GM10847 (cell line): Measurements from ENCODE around the gene SOCS1.

Source experiments
- POLR2A ChIP-seq: IDR thresholded peaks from 2 replicates; pipeline ENCODE4 v1.6.1; 2011; ENCODE audit not compliant: insufficient read length; ENCODE audit errors: extremely low read depth

Gene SOCS1

GRCh38 chr16:11291091-11291703 is 35.2 kb upstream of the SOCS1 start:
- TF ChIP-seq POLR2A: no peak

- TF ChIP-seq POLR2A: no peak
These were observed 34.3 kb upstream of the SOCS1 start for GRCh38 chr16:11290102-11290893.

GRCh38 chr16:11289202-11289601 is 33.2 kb upstream of the SOCS1 start:
- TF ChIP-seq POLR2A: no peak

- TF ChIP-seq POLR2A: no peak
These were observed 29.8 kb upstream of the SOCS1 start for GRCh38 chr16:11285842-11286241.

GRCh38 chr16:11283820-11284248 is 27.8 kb upstream of the SOCS1 start:
- no peak for TF ChIP-seq POLR2A

DNA sequence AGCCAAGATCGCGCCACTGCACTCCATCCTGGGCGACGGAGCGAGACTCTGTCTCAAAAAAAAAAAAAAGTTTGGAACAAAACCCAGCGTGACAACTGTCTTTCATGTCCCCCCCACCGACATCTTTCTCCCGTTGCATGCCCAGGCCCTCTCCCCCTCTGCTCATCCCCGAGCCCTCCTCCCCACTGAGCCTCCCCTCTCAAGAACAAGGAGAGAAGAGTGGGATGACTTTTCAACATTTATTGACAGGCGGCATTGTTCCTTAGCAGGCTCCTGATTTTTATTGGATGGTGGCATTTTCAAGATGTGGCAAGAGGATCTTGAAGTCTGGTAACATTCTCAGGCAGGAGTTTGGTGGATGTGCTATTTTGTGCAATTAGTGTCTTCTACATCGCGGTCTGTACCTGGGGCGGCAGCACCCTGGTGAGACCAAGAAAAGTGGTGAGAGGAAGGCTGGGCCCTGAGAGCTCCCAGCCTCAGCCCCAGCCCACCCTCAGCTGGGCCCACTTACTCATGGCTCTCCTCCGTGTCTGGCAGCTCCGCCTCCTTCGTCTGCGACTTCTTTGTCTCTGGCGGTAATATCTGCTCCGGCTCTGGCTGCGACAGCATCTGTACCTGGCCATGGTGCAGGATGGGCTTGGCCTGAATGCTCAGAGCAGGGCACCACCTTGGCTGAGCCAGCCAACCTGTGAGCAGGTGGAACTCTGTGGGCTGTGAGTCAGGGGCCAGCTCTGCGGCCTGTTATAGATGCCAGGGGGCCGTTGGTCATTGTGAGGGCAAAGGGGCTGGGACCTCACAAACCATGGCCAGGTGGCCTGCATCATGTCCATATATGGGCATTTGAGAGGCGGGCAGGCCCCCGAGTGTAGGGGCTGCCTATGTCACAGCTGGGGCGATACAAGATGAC is 24.9 kb upstream of the SOCS1 start, which contains the start of gene PRM1:
PRM1 (minus strand) TSS at position 715 of the 907 bp plus-strand sequence; CDS start at position 623, 92 bp downstream.
- TF ChIP-seq POLR2A: no peak

- TF ChIP-seq POLR2A: no peak
These were observed 23.0 kb upstream of the SOCS1 start for GRCh38 chr16:11278681-11279628.

GRCh38 chr16:11277607-11278337 is 21.8 kb upstream of the SOCS1 start:
- TF ChIP-seq POLR2A: no peak

DNA sequence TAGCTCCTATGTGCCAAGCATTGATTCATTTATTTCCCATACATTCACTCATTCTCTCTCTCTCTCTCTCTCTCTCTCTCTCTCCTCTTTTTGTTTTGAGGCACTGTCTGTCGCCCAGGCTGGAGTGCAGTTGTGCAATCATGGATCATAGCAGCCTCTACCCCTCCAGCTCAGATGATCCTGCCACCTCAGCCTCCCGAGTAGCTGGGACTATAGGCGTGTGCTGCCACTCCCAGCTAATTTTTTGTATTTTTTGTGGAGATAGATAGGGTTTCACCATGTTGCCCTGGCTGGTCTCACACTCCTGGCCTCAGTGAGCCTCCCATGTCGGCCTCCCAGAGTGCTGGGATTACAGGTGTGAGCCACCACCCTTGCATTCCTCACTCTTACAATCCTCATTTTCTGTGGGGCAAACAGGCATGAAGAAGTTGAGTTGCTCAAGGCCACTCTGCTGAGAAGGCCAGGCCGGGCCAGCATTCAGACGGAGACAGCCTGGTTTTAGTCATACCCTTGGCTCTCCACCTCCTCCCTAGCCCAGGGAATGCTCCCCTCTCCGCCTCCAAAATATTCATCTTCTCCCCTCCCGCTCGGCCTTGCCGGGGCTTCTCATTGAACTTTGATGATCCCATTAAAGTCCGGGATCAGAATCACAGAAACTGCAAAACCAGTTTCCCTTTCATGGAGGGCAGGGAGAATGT is 21.0 kb upstream of the SOCS1 start:
- no peak for TF ChIP-seq POLR2A

GRCh38 chr16:11276143-11276895 is 20.3 kb upstream of the SOCS1 start, which contains the start of gene PRM2:
Gene PRM2, minus strand, starts transcription at chr16:11276480. Its CDS starts 110 bp downstream, at chr16:11276370.
- no peak for TF ChIP-seq POLR2A

DNA sequence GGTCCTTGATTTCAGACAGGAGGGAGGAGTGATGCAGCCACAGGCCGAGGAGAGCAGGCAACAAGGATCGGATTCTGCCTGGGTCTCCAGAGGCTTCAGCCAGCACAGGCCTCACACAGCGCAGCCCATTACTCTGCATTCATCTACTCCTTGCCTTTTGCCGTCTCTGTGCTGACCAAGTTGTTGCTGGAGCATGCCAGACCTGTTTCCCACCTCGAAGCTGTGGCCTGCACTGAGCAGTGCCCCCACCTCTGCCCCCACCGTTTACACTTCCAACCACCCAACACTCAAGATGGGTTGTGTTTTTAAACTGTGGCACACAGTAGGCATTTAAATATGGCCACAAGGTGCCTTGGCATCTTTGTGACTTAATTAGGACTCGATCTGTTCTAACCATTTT is 19.0 kb upstream of the SOCS1 start:
- TF ChIP-seq POLR2A: no peak

GRCh38 chr16:11273721-11274324 is 17.8 kb upstream of the SOCS1 start:
- no peak for TF ChIP-seq POLR2A
